GM12872 (cell line): ENCODE measurements around the gene CCDC141.

Experiments used
- CTCF ChIP-seq: IDR thresholded peaks from 3 replicates; pipeline ENCODE4 v1.5.1; 2011; ENCODE audit warnings: low read depth, mild to moderate bottlenecking, low read length, moderate library complexity; ENCODE audit not compliant: insufficient read depth

Gene CCDC141

GRCh38 chr2:178830451-178830850 lies 219.5 kb downstream of the CCDC141 start:
- TF ChIP-seq CTCF = no peak

- no peak for TF ChIP-seq CTCF
Measured at GRCh38 chr2:178829981-178830380, 220.0 kb downstream of the CCDC141 start.

- TF ChIP-seq CTCF = no peak
Measured at GRCh38 chr2:178829299-178829960, 220.5 kb downstream of the CCDC141 start.

- no peak for TF ChIP-seq CTCF
Measured at GRCh38 chr2:178828486-178828881, 221.5 kb downstream of the CCDC141 start.

GRCh38 chr2:178827739-178828485 lies 222.0 kb downstream of the CCDC141 start:
- no peak for TF ChIP-seq CTCF

GRCh38 chr2:178827111-178827510 lies 222.8 kb downstream of the CCDC141 start:
- TF ChIP-seq CTCF = no peak

GRCh38 chr2:178825183-178825582 lies 224.8 kb downstream of the CCDC141 start:
- no peak for TF ChIP-seq CTCF
